8988T (cell line): ENCODE results near the gene PDXDC1.
"Not testable (repeated sequence)": the region's sequence is repeated elsewhere in the genome, so short reads cannot be mapped to it uniquely, and the experiment has no call there.

Experiments used
- DNase-seq: peaks from one replicate; pipeline ENCODE4 v3.0.0; 2011

The PDXDC1 gene

GRCh38 chr16:15080883-15081282 lies 106.1 kb downstream of the PDXDC1 start:
- not testable (repeated sequence) for DNase-seq

- not testable (repeated sequence) for DNase-seq
Observed at GRCh38 chr16:15082788-15083187, 108.0 kb downstream of the PDXDC1 start.

- not testable (repeated sequence) for DNase-seq
Observed at GRCh38 chr16:15090663-15091269, 115.9 kb downstream of the PDXDC1 start.

- DNase-seq, result not testable (repeated sequence)
Observed at GRCh38 chr16:15093571-15093954, 118.7 kb downstream of the PDXDC1 start.

- DNase-seq, result peak; percentile 38
Observed at GRCh38 chr16:15093955-15094827, 119.4 kb downstream of the PDXDC1 start, which contains the start of gene RRN3. TSS of gene RRN3 (minus strand) at chr16:15094272. CDS start at chr16:15094233, 39 bp downstream.

GRCh38 chr16:15096583-15096972 lies 121.8 kb downstream of the PDXDC1 start:
- not testable (repeated sequence) for DNase-seq

GRCh38 chr16:15099366-15099909 lies 124.6 kb downstream of the PDXDC1 start:
- DNase-seq, result not testable (repeated sequence)

GRCh38 chr16:15100372-15100987 lies 125.7 kb downstream of the PDXDC1 start:
- DNase-seq, result not testable (repeated sequence)

- DNase-seq, result not testable (repeated sequence)
Observed at GRCh38 chr16:15127641-15128425, 153.0 kb downstream of the PDXDC1 start.

- not testable (repeated sequence) for DNase-seq
Observed at GRCh38 chr16:15130256-15130932, 155.6 kb downstream of the PDXDC1 start.

- DNase-seq, result not testable (repeated sequence)
Observed at GRCh38 chr16:15130943-15131700, 156.3 kb downstream of the PDXDC1 start.

- not testable (repeated sequence) for DNase-seq
Observed at GRCh38 chr16:15132719-15133428, 158.0 kb downstream of the PDXDC1 start.

GRCh38 chr16:15133554-15133953 lies 158.7 kb downstream of the PDXDC1 start:
- DNase-seq, result not testable (repeated sequence)

- not testable (repeated sequence) for DNase-seq
Observed at GRCh38 chr16:15134752-15135482, 160.1 kb downstream of the PDXDC1 start.

GRCh38 chr16:15135483-15136360 lies 160.9 kb downstream of the PDXDC1 start:
- not testable (repeated sequence) for DNase-seq

- DNase-seq, result not testable (repeated sequence)
Observed at GRCh38 chr16:15137514-15137913, 162.7 kb downstream of the PDXDC1 start.

GRCh38 chr16:15140444-15141365 lies 165.9 kb downstream of the PDXDC1 start:
- not testable (repeated sequence) for DNase-seq
